ENCODE results near the gene HSF5. TPM values are rescaled to one million over a fixed set of nuclear protein-coding genes. Genes with fewer than 3 reads are reported as not detected.

HSF5 gene
- total and polyA plus RNA-seq, 2 of the 13 experiments (the other 11 are each of a cell fraction or from before 2014, with no cell fraction given) = not detected

DNA sequence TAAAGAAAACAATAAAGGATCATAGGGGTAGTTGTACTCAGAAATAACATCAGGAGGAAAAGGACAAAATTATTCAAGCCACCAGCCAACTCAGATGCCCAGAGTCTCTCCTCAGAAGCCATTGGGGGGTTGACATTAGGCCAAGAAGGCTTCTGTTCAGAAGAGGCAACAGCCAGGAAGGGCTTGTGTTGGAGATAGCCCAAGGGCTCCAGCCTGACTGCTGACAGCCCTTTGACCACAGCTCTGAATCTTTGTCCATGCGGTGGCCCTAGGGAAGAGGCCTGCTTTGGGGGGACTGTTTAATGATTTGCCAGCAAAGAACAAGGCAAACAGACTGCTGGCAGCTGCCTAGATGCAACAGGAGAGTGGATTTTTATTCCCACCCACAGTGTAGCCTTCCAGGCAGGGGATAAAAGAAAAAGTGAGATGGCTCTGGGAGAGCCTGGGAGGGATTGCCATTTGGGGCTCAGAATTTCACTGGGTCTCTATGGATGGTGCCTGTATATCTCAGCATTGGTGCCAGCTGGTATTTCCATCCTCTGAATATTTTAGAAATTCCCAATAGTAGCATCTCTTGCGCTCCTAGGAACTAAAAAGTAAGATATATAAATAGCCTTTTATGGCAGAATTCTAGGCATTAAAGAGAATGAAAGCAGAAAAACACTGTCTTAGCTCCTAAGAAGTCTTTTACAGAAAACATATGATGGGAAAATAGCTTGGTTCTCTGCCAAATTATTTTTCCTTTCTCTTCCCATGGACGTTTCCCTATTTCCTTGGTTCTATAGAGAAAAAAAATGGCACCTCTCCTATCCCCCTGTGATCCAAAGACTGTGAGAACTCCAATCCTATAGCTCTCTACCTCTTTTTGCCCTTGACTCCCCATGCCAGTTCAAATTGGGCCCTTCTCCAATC, 106.8 kb downstream of the HSF5 start (continued):
- TF ChIP-seq, protein P1, sequence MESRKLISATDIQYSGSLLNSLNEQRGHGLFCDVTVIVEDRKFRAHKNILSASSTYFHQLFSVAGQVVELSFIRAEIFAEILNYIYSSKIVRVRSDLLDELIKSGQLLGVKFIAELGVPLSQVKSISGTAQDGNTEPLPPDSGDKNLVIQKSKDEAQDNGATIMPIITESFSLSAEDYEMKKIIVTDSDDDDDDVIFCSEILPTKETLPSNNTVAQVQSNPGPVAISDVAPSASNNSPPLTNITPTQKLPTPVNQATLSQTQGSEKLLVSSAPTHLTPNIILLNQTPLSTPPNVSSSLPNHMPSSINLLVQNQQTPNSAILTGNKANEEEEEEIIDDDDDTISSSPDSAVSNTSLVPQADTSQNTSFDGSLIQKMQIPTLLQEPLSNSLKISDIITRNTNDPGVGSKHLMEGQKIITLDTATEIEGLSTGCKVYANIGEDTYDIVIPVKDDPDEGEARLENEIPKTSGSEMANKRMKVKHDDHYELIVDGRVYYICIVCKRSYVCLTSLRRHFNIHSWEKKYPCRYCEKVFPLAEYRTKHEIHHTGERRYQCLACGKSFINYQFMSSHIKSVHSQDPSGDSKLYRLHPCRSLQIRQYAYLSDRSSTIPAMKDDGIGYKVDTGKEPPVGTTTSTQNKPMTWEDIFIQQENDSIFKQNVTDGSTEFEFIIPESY (CRISPR knock-in tag; IDR thresholded peaks at IDR 0.05) = peak; percentile 54; the same call in 1 of the 2 replicates
- TF ChIP-seq SIX1 (CRISPR knock-in tag; IDR thresholded peaks at IDR 0.05; ENCODE audit: borderline replicate concordance) (peak; percentile 75; the same call in 1 of the 2 replicates), ZNF230 (CRISPR knock-in tag; IDR thresholded peaks at IDR 0.05) (no peak), ZNF382 (CRISPR knock-in tag; IDR thresholded peaks at IDR 0.05; ENCODE audit: borderline replicate concordance) (no peak), TARDBP (CRISPR knock-in tag; IDR thresholded peaks at IDR 0.05) (peak; percentile 97), MIXL1 (CRISPR knock-in tag; IDR thresholded peaks at IDR 0.05) (peak; percentile 99), NR2F6 (IDR thresholded peaks at IDR 0.05) (peak; percentile 81), NR2F6 (CRISPR knock-in tag; IDR thresholded peaks at IDR 0.05) (peak; percentile 89), KLF16 (CRISPR knock-in tag; IDR thresholded peaks at IDR 0.05) (peak in 1 of 2 experiments; percentile 91; a peak in 2 of 4 replicates), FOXP1 (IDR thresholded peaks at IDR 0.05) (no peak), FOXP1 (CRISPR knock-in tag; IDR thresholded peaks at IDR 0.05) (peak; percentile 79), ZNF317 (CRISPR knock-in tag; IDR thresholded peaks at IDR 0.05) (peak; percentile 81), KLF9 (CRISPR knock-in tag; IDR thresholded peaks at IDR 0.05; ENCODE audit: low read depth) (0 out of 2 replicates have a peak, but pooled peaks have one; percentile 69)
- TF ChIP-seq, protein P2, sequence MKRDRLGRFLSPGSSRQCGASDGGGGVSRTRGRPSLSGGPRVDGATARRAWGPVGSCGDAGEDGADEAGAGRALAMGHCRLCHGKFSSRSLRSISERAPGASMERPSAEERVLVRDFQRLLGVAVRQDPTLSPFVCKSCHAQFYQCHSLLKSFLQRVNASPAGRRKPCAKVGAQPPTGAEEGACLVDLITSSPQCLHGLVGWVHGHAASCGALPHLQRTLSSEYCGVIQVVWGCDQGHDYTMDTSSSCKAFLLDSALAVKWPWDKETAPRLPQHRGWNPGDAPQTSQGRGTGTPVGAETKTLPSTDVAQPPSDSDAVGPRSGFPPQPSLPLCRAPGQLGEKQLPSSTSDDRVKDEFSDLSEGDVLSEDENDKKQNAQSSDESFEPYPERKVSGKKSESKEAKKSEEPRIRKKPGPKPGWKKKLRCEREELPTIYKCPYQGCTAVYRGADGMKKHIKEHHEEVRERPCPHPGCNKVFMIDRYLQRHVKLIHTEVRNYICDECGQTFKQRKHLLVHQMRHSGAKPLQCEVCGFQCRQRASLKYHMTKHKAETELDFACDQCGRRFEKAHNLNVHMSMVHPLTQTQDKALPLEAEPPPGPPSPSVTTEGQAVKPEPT (CRISPR knock-in tag; IDR thresholded peaks at IDR 0.05; ENCODE audit: low read depth) = no peak
- TF ChIP-seq, protein P3, sequence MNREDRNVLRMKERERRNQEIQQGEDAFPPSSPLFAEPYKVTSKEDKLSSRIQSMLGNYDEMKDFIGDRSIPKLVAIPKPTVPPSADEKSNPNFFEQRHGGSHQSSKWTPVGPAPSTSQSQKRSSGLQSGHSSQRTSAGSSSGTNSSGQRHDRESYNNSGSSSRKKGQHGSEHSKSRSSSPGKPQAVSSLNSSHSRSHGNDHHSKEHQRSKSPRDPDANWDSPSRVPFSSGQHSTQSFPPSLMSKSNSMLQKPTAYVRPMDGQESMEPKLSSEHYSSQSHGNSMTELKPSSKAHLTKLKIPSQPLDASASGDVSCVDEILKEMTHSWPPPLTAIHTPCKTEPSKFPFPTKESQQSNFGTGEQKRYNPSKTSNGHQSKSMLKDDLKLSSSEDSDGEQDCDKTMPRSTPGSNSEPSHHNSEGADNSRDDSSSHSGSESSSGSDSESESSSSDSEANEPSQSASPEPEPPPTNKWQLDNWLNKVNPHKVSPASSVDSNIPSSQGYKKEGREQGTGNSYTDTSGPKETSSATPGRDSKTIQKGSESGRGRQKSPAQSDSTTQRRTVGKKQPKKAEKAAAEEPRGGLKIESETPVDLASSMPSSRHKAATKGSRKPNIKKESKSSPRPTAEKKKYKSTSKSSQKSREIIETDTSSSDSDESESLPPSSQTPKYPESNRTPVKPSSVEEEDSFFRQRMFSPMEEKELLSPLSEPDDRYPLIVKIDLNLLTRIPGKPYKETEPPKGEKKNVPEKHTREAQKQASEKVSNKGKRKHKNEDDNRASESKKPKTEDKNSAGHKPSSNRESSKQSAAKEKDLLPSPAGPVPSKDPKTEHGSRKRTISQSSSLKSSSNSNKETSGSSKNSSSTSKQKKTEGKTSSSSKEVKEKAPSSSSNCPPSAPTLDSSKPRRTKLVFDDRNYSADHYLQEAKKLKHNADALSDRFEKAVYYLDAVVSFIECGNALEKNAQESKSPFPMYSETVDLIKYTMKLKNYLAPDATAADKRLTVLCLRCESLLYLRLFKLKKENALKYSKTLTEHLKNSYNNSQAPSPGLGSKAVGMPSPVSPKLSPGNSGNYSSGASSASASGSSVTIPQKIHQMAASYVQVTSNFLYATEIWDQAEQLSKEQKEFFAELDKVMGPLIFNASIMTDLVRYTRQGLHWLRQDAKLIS (CRISPR knock-in tag; IDR thresholded peaks at IDR 0.05) = peak; percentile 92; the same call in 1 of the 2 replicates
- TF ChIP-seq, protein P4, sequence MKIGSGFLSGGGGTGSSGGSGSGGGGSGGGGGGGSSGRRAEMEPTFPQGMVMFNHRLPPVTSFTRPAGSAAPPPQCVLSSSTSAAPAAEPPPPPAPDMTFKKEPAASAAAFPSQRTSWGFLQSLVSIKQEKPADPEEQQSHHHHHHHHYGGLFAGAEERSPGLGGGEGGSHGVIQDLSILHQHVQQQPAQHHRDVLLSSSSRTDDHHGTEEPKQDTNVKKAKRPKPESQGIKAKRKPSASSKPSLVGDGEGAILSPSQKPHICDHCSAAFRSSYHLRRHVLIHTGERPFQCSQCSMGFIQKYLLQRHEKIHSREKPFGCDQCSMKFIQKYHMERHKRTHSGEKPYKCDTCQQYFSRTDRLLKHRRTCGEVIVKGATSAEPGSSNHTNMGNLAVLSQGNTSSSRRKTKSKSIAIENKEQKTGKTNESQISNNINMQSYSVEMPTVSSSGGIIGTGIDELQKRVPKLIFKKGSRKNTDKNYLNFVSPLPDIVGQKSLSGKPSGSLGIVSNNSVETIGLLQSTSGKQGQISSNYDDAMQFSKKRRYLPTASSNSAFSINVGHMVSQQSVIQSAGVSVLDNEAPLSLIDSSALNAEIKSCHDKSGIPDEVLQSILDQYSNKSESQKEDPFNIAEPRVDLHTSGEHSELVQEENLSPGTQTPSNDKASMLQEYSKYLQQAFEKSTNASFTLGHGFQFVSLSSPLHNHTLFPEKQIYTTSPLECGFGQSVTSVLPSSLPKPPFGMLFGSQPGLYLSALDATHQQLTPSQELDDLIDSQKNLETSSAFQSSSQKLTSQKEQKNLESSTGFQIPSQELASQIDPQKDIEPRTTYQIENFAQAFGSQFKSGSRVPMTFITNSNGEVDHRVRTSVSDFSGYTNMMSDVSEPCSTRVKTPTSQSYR (CRISPR knock-in tag; IDR thresholded peaks at IDR 0.05; ENCODE audit: borderline replicate concordance) = peak; percentile 32; the same call in 1 of the 2 replicates

All from HepG2 (cell line).